IMR-90 (cell line): ENCODE results near the gene ABCC5. TPM values are rescaled to one million over a fixed set of nuclear protein-coding genes. Genes with fewer than 3 reads are reported as not detected.

Experiments
- ATAC-seq: fragments of 200-7000 bp; cut with Tn5 transposase; 2 replicates; pipeline ENCODE4 v1.9.1; 2020; ENCODE audit warnings: low read depth, mild to moderate bottlenecking, moderate library complexity
- BruUV-seq: library from RNA; stranded (reverse); fragments of 400-500 nt; replicated peaks from 2 replicates; lab custom pipeline; 2021; lab: Mats Ljungman, UMichigan
- CTCF ChIA-PET: fragments of 300-600 bp; formaldehyde crosslinking; extraction: SDS; loops from one replicate; lab custom pipeline; 2021; ENCODE audit warnings: antibody characterized with exemption; lab: Yijun Ruan, JAX
- POLR2A ChIA-PET: fragments of 300-600 bp; sonication (Branson Sonifier 250); formaldehyde crosslinking; loops from one replicate; lab custom pipeline; 2022; ENCODE audit warnings: antibody characterized with exemption; ENCODE audit not compliant: unreplicated experiment; lab: Charles Lee
- DNase-seq: peaks from one replicate; pipeline ENCODE4 v3.0.0; 2013
- H2AFZ ChIP-seq: replicated peaks from 2 replicates; pipeline ENCODE3; 2013; ENCODE audit warnings: low read length, mild to moderate bottlenecking; ENCODE audit not compliant: poor library complexity
- H2AK5ac ChIP-seq: 2 replicates; pipeline ENCODE4 v1.6.1; 2013; ENCODE audit warnings: low read depth, low read length, inconsistent platforms
- H2AK9ac ChIP-seq: replicated peaks from 2 replicates; pipeline ENCODE3; 2013; ENCODE audit warnings: mild to moderate bottlenecking, low read depth, low read length, moderate library complexity; ENCODE audit not compliant: poor library complexity
- H2BK120ac ChIP-seq: 2 replicates; pipeline ENCODE4 v1.6.1; 2013; ENCODE audit warnings: low read depth, low read length, inconsistent platforms
- H2BK15ac ChIP-seq: 3 replicates; pipeline ENCODE4 v1.6.1; 2013; ENCODE audit warnings: low read depth, low read length, inconsistent platforms
- H2BK20ac ChIP-seq: 2 replicates; pipeline ENCODE4 v1.6.1; 2013; ENCODE audit warnings: low read depth, mild to moderate bottlenecking, inconsistent platforms, low read length, moderate library complexity
- H2BK5ac ChIP-seq: 2 replicates; pipeline ENCODE4 v1.6.1; 2013; ENCODE audit warnings: mild to moderate bottlenecking, low read depth, low read length, inconsistent platforms; ENCODE audit not compliant: poor library complexity, severe bottlenecking
- H3K14ac ChIP-seq: replicated peaks from 2 replicates; pipeline ENCODE4 v1.6.1; 2013; ENCODE audit warnings: low read depth, low read length, inconsistent platforms
- H3K18ac ChIP-seq: 2 replicates; pipeline ENCODE4 v1.6.1; 2013; ENCODE audit warnings: low read depth, low read length, control low read depth
- H3K23ac ChIP-seq: 2 replicates; pipeline ENCODE4 v1.6.1; 2013; ENCODE audit warnings: low read depth, low read length, inconsistent platforms
- H3K27ac ChIP-seq: 2 replicates; pipeline ENCODE4 v1.5.1; 2013; ENCODE audit warnings: mild to moderate bottlenecking, control low read depth, low read length; ENCODE audit not compliant: insufficient read depth
- H3K27me3 ChIP-seq: 2 replicates; pipeline ENCODE4 v1.6.1; 2013; ENCODE audit warnings: low read length; ENCODE audit not compliant: control insufficient read depth, insufficient read depth
- H3K36me3 ChIP-seq: 2 replicates; pipeline ENCODE4 v1.6.1; 2013; ENCODE audit warnings: low read length, mixed read lengths; ENCODE audit not compliant: control insufficient read depth, insufficient read depth
- H3K4ac ChIP-seq: 2 replicates; pipeline ENCODE4 v1.6.1; 2013; ENCODE audit warnings: low read depth, low read length, inconsistent platforms
- H3K4me1 ChIP-seq: 2 replicates; pipeline ENCODE4 v1.6.1; 2013; ENCODE audit warnings: low read length, mixed read lengths; ENCODE audit not compliant: control insufficient read depth, insufficient read depth
- H3K4me2 ChIP-seq: 2 replicates; pipeline ENCODE4 v1.6.1; 2013; ENCODE audit warnings: low read depth, mild to moderate bottlenecking, control low read depth, low read length, moderate library complexity
- H3K4me3 ChIP-seq: 2 replicates; pipeline ENCODE4 v1.5.1; 2013; ENCODE audit warnings: low read depth, mild to moderate bottlenecking, control low read depth, low read length, moderate library complexity; ENCODE audit not compliant: insufficient read depth
- H3K56ac ChIP-seq: 2 replicates; pipeline ENCODE4 v1.6.1; 2013; ENCODE audit warnings: low read length, inconsistent platforms; ENCODE audit not compliant: insufficient read depth; ENCODE audit errors: extremely low read depth
- H3K79me1 ChIP-seq, 2 experiments: 2 replicates each; pipeline ENCODE4 v1.6.1; 2013; ENCODE audit warnings: low read length in 2 of 2, inconsistent platforms in 1 of 2, low read depth in 1 of 2
- H3K9ac ChIP-seq: 2 replicates; pipeline ENCODE4 v1.6.1; 2013; ENCODE audit warnings: low read depth, low read length, control low read depth
- H3K9me1 ChIP-seq: 2 replicates; pipeline ENCODE4 v1.6.1; 2013; ENCODE audit warnings: low read length, inconsistent platforms; ENCODE audit not compliant: insufficient read depth
- H3K9me3 ChIP-seq: 2 replicates; pipeline ENCODE4 v1.6.1; 2013; ENCODE audit warnings: low read length; ENCODE audit not compliant: control insufficient read depth, insufficient read depth
- H4K20me1 ChIP-seq: 2 replicates; pipeline ENCODE4 v1.6.1; 2013; ENCODE audit warnings: low read length, inconsistent platforms; ENCODE audit not compliant: insufficient read depth
- H4K5ac ChIP-seq: 2 replicates; pipeline ENCODE4 v1.6.1; 2013; ENCODE audit warnings: mild to moderate bottlenecking, low read depth, low read length, control low read depth
- H4K8ac ChIP-seq, 2 experiments: 2 replicates each; pipeline ENCODE4 v1.6.1; 2013; ENCODE audit warnings: low read depth in 2 of 2, low read length in 2 of 2, control low read depth in 1 of 2, inconsistent platforms in 1 of 2
- H4K91ac ChIP-seq: 2 replicates; pipeline ENCODE4 v1.6.1; 2013; ENCODE audit warnings: low read depth, low read length, inconsistent platforms; ENCODE audit not compliant: insufficient read depth
- CEBPB ChIP-seq: IDR thresholded peaks from 2 replicates; pipeline ENCODE4 v1.6.1; 2012; ENCODE audit warnings: low read depth, low read length, improper control_type of control experiment
- CTCF ChIP-seq: conservative IDR thresholded peaks from 2 replicates; pipeline ENCODE4 v1.5.1; 2012; ENCODE audit warnings: mild to moderate bottlenecking, low read depth, low read length, improper control_type of control experiment
- ELK1 ChIP-seq: fragments of 150-350 bp; IDR thresholded peaks from 2 replicates; pipeline ENCODE4 v1.6.1; 2016; ENCODE audit warnings: low read depth, mild to moderate bottlenecking, low read length, moderate library complexity, borderline replicate concordance
- FOS ChIP-seq: fragments of 150-350 bp; IDR thresholded peaks from 2 replicates; pipeline ENCODE4 v1.6.1; 2016; ENCODE audit warnings: low read depth, low read length
- MAFK ChIP-seq: IDR thresholded peaks from 2 replicates; pipeline ENCODE4 v1.6.1; 2012; ENCODE audit warnings: low read depth, low read length, improper control_type of control experiment
- MXI1 ChIP-seq: IDR thresholded peaks from 2 replicates; pipeline ENCODE4 v1.6.1; 2012; ENCODE audit warnings: low read depth, mild to moderate bottlenecking, low read length, moderate library complexity, borderline replicate concordance
- NFE2L2 ChIP-seq: fragments of 150-350 bp; IDR thresholded peaks from 2 replicates; pipeline ENCODE4 v1.6.1; 2016; ENCODE audit warnings: low read depth, mild to moderate bottlenecking, low read length
- RAD21 ChIP-seq: IDR thresholded peaks from 2 replicates; pipeline ENCODE4 v1.6.1; 2012; ENCODE audit warnings: low read length, improper control_type of control experiment
- RCOR1 ChIP-seq: IDR thresholded peaks from 2 replicates; pipeline ENCODE4 v1.6.1; 2012; ENCODE audit warnings: mild to moderate bottlenecking, low read length, improper control_type of control experiment; ENCODE audit not compliant: insufficient replicate concordance
- RFX5 ChIP-seq: IDR thresholded peaks from 2 replicates; pipeline ENCODE4 v1.8.0; 2012; ENCODE audit warnings: low read depth, mild to moderate bottlenecking, low read length, moderate library complexity
- SMC3 ChIP-seq: fragments of 150-350 bp; IDR thresholded peaks from 2 replicates; pipeline ENCODE4 v1.6.1; 2016; ENCODE audit warnings: low read depth, mild to moderate bottlenecking, antibody characterized with exemption, low read length, moderate library complexity
- WGBS, 2 experiments: methylation state at CpG; one replicate each; pipeline versions ENCODE4 v1.1.5 to v1.1.7; 2013; ENCODE audit warnings: missing lambda C conversion rate in 2 of 2; ENCODE audit not compliant: insufficient read length in 1 of 2; ENCODE audit errors: extremely low coverage in 2 of 2; 5-methylcytosine and 5-hydroxymethylcytosine counted together
- dilution Hi-C: fragments of 300-500 bp; cut with HindIII; formaldehyde crosslinking; loops from one replicate; pipeline ENCODE4 v1.14.3; 2018; ENCODE audit warnings: low sequenced_read_pairs; ENCODE audit not compliant: unreplicated experiment
- in situ Hi-C: fragments of 300-500 bp; cut with MboI; formaldehyde crosslinking; loops from 3 replicates; pipeline ENCODE4 v1.14.3; 2019; ENCODE audit warnings: low sequenced_read_pairs, inconsistent platforms, mixed read lengths
- intact Hi-C: fragments of 100-400 bp; cut with micrococcal nuclease; formaldehyde crosslinking; loops from 2 replicates; pipeline ENCODE4 v1.10.0; 2022
- polyA plus RNA-seq, 3 experiments: library from polyadenylated mRNA; depleted of rRNA; stranded (reverse); fragments of >200 nt; gene quantifications; 2 replicates each; pipeline ENCODE4 v1.2.3, GENCODE V29; 2012; ENCODE audit warnings: low replicate concordance in 1 of 3
- total RNA-seq: library from RNA; depleted of rRNA; stranded (reverse); fragments of >200 nt; gene quantifications from 2 replicates; pipeline ENCODE4 v1.2.3, GENCODE V29; 2012

ABCC5 gene
- total and polyA plus RNA-seq, 2 of the 4 experiments (the other 2 are of a cell fraction) = 8.4 to 17.7 TPM

- no peak for TF ChIP-seq RCOR1
These were observed 815 bp upstream of the ABCC5 start (continued) for GRCh38 chr3:184018424-184018973.

GRCh38 chr3:184016811-184017671 lies 643 bp downstream of the ABCC5 start:
- no peaks in the 10 kb centered on the region for H4K20me1 ChIP-seq
- H3K79me1 ChIP-seq = peaks cover 15 to 27% of the 10 kb centered on the region in 2 experiments
- no peaks in the 10 kb centered on the region for H3K36me3 ChIP-seq
- H2BK20ac ChIP-seq = no peak overlapping the region
- peak overlapping the region; percentile 72 for H3K9ac ChIP-seq
- H3K4me1 ChIP-seq = peaks cover 7% of the 10 kb centered on the region
- peak overlapping the region; percentile 77 for H3K4me2 ChIP-seq
- intact Hi-C loops = loop anchor here (1.0 to 10.0 kb wide), 4 partner anchors 28 to 238 kb away; no protein-coding TSS in a partner anchor
- H3K4me3 ChIP-seq = peak overlapping the region; percentile 57
- in situ Hi-C loops = loop anchor here (10.0 kb wide), 1 partner anchor 122 kb away; no protein-coding TSS in a partner anchor
- peaks cover 3% of the 10 kb centered on the region for H3K9me1 ChIP-seq
- peak overlapping the region; percentile 54 for H3K27ac ChIP-seq
- H4K5ac ChIP-seq = peak overlapping the region; percentile 19
- no peak overlapping the region for H2BK15ac ChIP-seq
- 0 out of 2 replicates have a peak, but pooled peaks cover 1% of the 10 kb centered on the region for H3K27me3 ChIP-seq
- dilution Hi-C loops = no loop called here
- ChIA-PET CTCF (interaction anchor here (0.5 to 1.1 kb wide), 5 partner anchors 13 to 689 kb away, joined by 3 to 5 read pairs (median 4); no protein-coding TSS in a partner anchor), POLR2A (interaction anchor here (0.6 kb wide), 1 partner anchor 132 kb away, joined by 5 read pairs; no protein-coding TSS in a partner anchor)
- H4K8ac ChIP-seq = peak overlapping the region; percentile 18 to 64; a peak in 3 of 4 replicates
- H3K23ac ChIP-seq = peak overlapping the region; percentile 55; the same call in 1 of the 2 replicates
- no peak overlapping the region for H3K56ac ChIP-seq
- H3K4ac ChIP-seq = peak overlapping the region; percentile 72
- no peak overlapping the region; the same call in 1 of the 2 replicates for H3K18ac ChIP-seq
- H2BK5ac ChIP-seq = peak overlapping the region; percentile 23
- peak overlapping the region; percentile 93 for H2AK9ac ChIP-seq
- no peaks in the 10 kb centered on the region for H3K9me3 ChIP-seq
- peak; percentile 85 for ATAC-seq
- H2BK120ac ChIP-seq = no peak overlapping the region
- H2AK5ac ChIP-seq = peak overlapping the region; percentile 52
- H2AFZ ChIP-seq = peak overlapping the region; percentile 94
- H3K14ac ChIP-seq = peak overlapping the region; percentile 62
- peak; percentile 32 for DNase-seq
- H4K91ac ChIP-seq = peak overlapping the region; percentile 5; the same call in 1 of the 2 replicates
- WGBS, 2 experiments = 32% methylated on average over 16 of the region's 57 CpGs; no CpG with 5 or more reads in 1 of the 2 experiments
- BruUV-seq = no TSS peak
- no peak for TF ChIP-seq RFX5
- no peak for TF ChIP-seq FOS
- no peak for TF ChIP-seq MAFK
- peak; percentile 80 for TF ChIP-seq CTCF
- TF ChIP-seq RCOR1 = peak; percentile 44
- TF ChIP-seq RAD21 = peak; percentile 68
- TF ChIP-seq MXI1 = no peak
- no peak for TF ChIP-seq CEBPB
- peak; percentile 77 for TF ChIP-seq SMC3
- TF ChIP-seq ELK1 = no peak
- TF ChIP-seq NFE2L2 = no peak
